Measurements from ENCODE around the gene PSAT1. TPM values are rescaled to one million over a fixed set of nuclear protein-coding genes. Genes with fewer than 3 reads are reported as not detected.

Gene PSAT1
- total RNA-seq, 1 donor from 2014 or later = 22.7 TPM

- no peak for DNase-seq (ENCODE audit: extremely low read depth, low read depth, low spot score)
Measured at GRCh38 chr9:78292026-78292425, 4.9 kb upstream of the PSAT1 start.

DNA sequence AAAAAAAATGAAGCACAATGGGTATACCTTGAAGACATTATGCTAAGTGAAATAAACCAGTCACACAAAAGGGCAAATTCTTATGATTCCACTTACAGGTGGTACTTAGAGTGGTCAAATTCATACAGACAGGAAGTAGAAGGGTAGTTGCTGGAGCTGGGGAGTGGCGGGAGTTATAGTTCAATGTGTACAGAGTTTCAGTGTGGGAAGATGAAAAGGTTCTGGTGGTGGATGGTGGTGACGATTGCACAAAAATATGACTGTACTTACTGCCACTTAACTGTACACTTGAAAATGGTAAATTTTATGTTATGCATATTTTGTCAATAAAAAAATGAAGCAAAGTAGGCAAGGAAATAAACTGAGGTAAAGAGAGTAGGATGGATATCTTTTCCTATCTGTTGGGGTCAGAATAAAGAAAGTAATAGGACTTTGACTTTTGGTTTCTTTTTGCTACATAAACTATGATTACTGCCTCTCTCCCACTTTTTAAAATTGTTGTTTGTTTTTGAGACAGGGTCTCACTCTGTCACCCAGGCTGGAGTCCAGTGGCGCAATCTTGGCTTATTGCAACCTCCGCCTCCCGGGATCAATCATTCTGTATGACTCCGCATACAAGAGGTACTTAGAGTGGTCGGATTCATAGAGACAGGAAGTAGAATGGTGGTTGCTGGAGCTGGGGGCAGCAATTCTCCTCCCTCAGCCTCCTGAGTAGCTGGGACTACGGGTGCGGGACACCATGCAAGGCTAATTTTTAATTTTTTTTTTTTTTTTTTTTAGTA lies 4.0 kb upstream of the PSAT1 start:
- DNase-seq (ENCODE audit: extremely low read depth, low read depth, low spot score) = no peak

DNA sequence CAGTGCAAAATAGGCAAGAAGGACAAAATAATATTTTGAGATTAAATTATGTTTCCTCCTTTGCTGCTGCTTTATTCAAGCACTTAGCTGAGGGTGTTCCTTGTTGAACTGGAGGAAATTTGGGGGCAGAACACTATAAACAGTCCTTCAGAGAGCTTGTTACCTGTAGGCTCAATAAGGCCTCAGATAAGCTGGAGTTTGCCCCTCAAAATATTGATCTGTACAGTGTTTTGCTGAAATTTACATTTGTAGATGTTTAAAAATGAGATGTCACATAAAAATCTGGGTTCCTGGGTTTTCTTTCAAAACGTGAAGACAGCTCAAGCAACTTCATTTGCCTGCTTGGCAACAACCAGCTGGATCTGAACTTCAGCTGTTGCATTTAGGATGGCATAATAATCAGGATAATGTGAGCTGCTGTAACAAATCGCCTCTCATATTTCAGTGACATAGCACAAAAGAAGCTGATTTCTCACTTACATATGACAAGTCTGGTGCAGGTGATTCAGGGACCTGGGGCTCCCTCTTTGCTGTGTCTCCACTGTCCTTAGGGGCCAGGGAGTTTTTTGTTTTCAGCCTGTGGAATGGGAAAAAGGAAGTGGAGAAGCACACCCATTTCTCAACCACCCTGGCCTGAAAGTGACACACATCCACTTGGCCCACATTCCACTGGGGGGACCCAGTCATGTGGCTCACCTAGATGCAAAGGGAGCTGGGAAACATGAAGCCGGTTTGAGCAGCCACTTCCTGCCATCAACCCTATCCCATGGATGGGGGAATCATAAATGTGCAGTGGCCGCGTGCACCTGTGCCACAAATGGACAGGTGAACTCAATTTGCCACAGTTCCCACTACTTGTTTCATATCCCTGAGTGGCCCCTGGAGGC lies 2.4 kb upstream of the PSAT1 start:
- no peak for DNase-seq (ENCODE audit: extremely low read depth, low read depth, low spot score)

- no peak for DNase-seq (ENCODE audit: extremely low read depth, low read depth, low spot score)
Measured at GRCh38 chr9:78295177-78295575, 1.7 kb upstream of the PSAT1 start.

GRCh38 chr9:78295731-78296130 lies 1.2 kb upstream of the PSAT1 start:
- DNase-seq (ENCODE audit: extremely low read depth, low read depth, low spot score) = no peak

DNA sequence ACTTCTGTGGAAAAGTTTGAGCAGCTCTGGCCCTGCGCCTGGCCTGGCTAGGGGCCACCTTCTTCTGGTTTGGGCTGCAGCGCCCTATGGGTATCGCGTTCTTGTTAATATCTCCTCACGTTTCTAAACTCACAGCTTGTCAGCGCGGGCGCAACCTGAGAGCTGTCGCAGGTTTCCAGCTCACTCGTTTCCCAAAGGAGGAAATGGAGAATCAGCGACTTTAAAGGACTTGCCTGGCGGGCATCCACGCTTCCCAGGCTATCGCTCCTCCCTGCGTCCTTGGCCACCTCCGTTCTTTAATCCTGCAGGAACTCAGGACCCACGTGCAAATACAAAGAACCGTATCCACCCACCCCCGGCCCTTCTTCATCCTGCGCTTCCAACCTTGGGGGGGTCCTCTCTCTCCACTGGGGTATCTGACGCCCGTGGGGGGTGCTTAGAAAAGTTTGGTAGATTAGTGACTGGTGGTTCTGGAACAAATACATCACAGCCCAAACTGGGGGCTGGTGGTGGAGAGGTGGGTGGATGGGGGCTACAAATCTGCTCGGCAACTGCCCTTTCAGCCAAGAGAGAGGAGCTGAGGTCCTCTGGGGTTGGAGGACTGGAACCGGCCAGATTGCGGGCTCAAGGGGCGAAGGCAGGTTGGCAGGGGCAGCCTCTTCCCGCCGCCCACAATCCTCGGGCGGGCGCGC lies 578 bp upstream of the PSAT1 start:
- DNase-seq (ENCODE audit: extremely low read depth, low read depth, low spot score) = no peak

GRCh38 chr9:78297672-78297961 lies 692 bp downstream of the PSAT1 start:
- DNase-seq (ENCODE audit: extremely low read depth, low read depth, low spot score) = no peak

- DNase-seq (ENCODE audit: extremely low read depth, low read depth, low spot score) = no peak
Measured at GRCh38 chr9:78298046-78298765, 1.3 kb downstream of the PSAT1 start.

DNA sequence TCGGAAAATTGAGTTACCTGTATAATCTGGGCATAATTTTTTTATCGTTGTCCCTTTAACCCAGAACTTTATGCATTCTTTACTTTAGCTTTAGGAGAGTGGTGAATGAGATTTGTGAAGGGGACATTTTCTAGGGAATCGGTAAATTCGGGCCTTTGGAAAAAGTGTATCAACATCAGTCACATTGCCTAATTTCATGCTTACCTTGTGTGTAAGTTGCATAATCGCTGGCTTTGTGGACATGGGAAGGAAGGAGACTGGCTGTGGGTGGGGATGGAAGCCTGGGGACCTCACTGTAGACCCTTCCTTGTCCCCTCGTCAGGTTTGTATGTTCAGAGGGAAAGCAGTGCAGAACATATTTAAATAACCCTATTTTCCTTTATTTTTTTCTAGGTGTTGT lies 3.3 kb downstream of the PSAT1 start:
- no peak for DNase-seq (ENCODE audit: extremely low read depth, low read depth, low spot score)

DNA sequence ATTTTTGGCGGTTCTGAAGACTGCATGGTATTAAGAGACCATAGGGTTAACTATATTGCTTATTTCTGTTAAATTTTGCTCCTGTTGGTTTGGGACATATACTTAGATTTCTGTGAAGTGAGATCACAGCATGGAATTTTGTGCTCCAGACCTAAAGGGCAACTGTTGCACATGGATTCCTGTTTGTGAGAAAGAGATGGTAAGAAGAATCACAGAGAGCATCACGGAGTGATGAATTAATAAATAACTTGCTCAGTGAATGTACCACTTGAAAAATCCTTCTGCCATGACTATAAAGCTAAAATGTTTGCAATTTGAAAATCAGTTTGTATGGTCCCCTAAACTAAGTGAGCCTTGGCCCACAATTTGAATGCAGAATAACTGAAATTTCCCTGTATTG lies 4.5 kb downstream of the PSAT1 start:
- no peak for DNase-seq (ENCODE audit: extremely low read depth, low read depth, low spot score)

DNA sequence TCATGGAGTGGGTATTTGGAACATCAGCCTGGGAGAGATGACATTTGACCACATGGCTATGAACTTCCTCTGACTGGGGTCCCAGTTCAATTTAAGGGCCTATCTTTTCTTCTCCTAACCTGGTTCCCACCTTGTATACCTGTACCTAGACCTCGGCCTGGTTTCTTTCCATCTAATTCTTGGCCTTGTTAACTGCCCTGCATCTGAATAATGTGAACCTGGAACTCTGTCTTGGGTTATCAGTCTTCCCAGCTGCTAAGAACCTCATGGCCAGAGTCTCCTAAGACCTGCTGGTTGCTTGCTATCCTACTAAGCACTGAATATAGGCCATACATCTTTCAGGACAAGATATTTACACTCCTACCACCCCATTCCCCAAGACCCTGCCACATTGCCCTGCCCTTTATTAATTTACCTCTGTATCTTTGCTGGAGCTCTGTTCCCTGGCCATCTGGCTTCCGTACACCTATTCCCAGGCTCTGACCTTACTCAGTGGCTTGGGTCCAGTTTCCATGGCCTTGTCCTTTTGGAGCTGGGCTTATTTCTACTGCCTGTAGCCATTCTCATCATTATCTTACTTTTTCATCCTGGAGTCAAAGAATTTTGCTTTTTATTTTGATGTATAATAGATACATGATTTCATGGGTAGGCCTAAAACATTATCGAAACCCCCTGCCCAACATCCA lies 6.6 kb downstream of the PSAT1 start:
- DNase-seq (ENCODE audit: extremely low read depth, low read depth, low spot score) = no peak

GRCh38 chr9:78304357-78304756 lies 7.4 kb downstream of the PSAT1 start:
- DNase-seq (ENCODE audit: extremely low read depth, low read depth, low spot score) = no peak

- no peak for DNase-seq (ENCODE audit: extremely low read depth, low read depth, low spot score)
Measured at GRCh38 chr9:78306222-78307076, 9.5 kb downstream of the PSAT1 start.

DNA sequence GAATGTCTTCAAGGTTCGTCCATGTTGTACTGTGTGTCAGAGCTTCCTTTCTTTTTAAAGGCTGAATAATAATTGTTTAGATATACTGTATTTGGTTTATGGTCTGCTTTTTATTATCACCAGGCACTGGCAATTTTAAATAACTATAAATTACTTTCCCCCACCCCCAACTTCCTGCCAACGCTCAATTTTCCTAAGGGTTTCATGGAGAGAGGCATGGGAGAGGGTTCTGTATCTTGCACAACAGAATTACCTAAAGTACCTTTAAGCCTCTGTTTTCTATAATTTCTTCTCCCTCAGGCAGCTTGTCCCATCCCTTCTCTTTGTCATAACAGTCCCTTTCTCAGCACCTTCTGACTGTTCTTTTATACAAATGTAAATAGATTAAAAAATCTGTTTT lies 10.4 kb downstream of the PSAT1 start:
- DNase-seq (ENCODE audit: extremely low read depth, low read depth, low spot score) = no peak

- DNase-seq (ENCODE audit: extremely low read depth, low read depth, low spot score) = no peak
Measured at GRCh38 chr9:78309066-78309465, 12.1 kb downstream of the PSAT1 start.

GRCh38 chr9:78311075-78311474 lies 14.2 kb downstream of the PSAT1 start:
- no peak for DNase-seq (ENCODE audit: extremely low read depth, low read depth, low spot score)

- DNase-seq (ENCODE audit: extremely low read depth, low read depth, low spot score) = no peak
Measured at GRCh38 chr9:78311886-78312524, 15.1 kb downstream of the PSAT1 start.

GRCh38 chr9:78314550-78314949 lies 17.6 kb downstream of the PSAT1 start:
- no peak for DNase-seq (ENCODE audit: extremely low read depth, low read depth, low spot score)
